DOHH2 (cell line): Measurements from ENCODE around the gene GNA14.

ENCODE experiments used
- H3F3A ChIP-seq: fragments of 200-600 bp; sonication (generic), shearing (Covaris generic); 2 replicates; pipeline ENCODE4 v1.6.0; 2016; ENCODE audit warnings: antibody characterized with exemption, mild to moderate bottlenecking; ENCODE audit not compliant: control insufficient read depth, insufficient read depth
- H3K27ac ChIP-seq: fragments of 200-600 bp; sonication (generic); 2 replicates; pipeline ENCODE4 v1.5.1; 2014; ENCODE audit warnings: low read depth, mild to moderate bottlenecking, low read length, moderate library complexity
- H3K27me3 ChIP-seq: fragments of 200-600 bp; sonication (generic); 2 replicates; pipeline ENCODE4 v1.6.1; 2014; ENCODE audit warnings: mild to moderate bottlenecking, low read length, mixed read lengths; ENCODE audit not compliant: control insufficient read depth
- H3K36me3 ChIP-seq: fragments of 200-600 bp; sonication (generic); 2 replicates; pipeline ENCODE4 v1.6.1; 2014; ENCODE audit warnings: mild to moderate bottlenecking, low read length, moderate library complexity, mixed read lengths; ENCODE audit not compliant: control insufficient read depth
- H3K4me1 ChIP-seq: fragments of 200-600 bp; sonication (generic); 2 replicates; pipeline ENCODE4 v1.6.1; 2014; ENCODE audit warnings: mild to moderate bottlenecking, low read length, mixed read lengths; ENCODE audit not compliant: control insufficient read depth
- H3K4me2 ChIP-seq: fragments of 200-600 bp; sonication (generic); 2 replicates; pipeline ENCODE4 v1.6.0; 2014; ENCODE audit warnings: mild to moderate bottlenecking, low read length, moderate library complexity
- H3K4me3 ChIP-seq: fragments of 200-600 bp; sonication (generic); 2 replicates; pipeline ENCODE4 v1.5.1; 2014; ENCODE audit warnings: mild to moderate bottlenecking, low read length, mixed read lengths
- H3K79me2 ChIP-seq: fragments of 200-600 bp; sonication (generic); 2 replicates; pipeline ENCODE4 v1.6.1; 2014; ENCODE audit warnings: mild to moderate bottlenecking, low read length, mixed read lengths; ENCODE audit not compliant: control insufficient read depth
- H3K9me2 ChIP-seq: fragments of 200-600 bp; sonication (generic); replicated peaks from 2 replicates; pipeline ENCODE4 v1.6.1; 2014; ENCODE audit warnings: mild to moderate bottlenecking, low read length, mixed read lengths; ENCODE audit not compliant: control insufficient read depth
- H3K9me3 ChIP-seq: fragments of 200-600 bp; sonication (generic); 2 replicates; pipeline ENCODE4 v1.6.1; 2014; ENCODE audit warnings: antibody characterized with exemption, low read length, mixed read lengths; ENCODE audit not compliant: control insufficient read depth, insufficient read depth
- H4K20me1 ChIP-seq: fragments of 200-600 bp; sonication (generic); 2 replicates; pipeline ENCODE4 v1.6.0; 2014; ENCODE audit warnings: low read depth, mild to moderate bottlenecking, antibody characterized with exemption, low read length, moderate library complexity; ENCODE audit not compliant: control insufficient read depth, insufficient read depth
- CTCF ChIP-seq: fragments of 200-600 bp; sonication (generic); IDR thresholded peaks from one replicate; pipeline ENCODE4 v1.5.1; 2014; ENCODE audit warnings: antibody characterized with exemption, mild to moderate bottlenecking, low read depth, low read length; ENCODE audit not compliant: poor library complexity, severe bottlenecking
- EZH2phosphoT487 ChIP-seq: fragments of 200-600 bp; sonication (generic); IDR thresholded peaks from 2 replicates; pipeline ENCODE4 v1.6.1; 2017; ENCODE audit warnings: borderline replicate concordance, mild to moderate bottlenecking, antibody characterized with exemption, low read length, moderate library complexity, mixed read lengths

GNA14 gene

DNA sequence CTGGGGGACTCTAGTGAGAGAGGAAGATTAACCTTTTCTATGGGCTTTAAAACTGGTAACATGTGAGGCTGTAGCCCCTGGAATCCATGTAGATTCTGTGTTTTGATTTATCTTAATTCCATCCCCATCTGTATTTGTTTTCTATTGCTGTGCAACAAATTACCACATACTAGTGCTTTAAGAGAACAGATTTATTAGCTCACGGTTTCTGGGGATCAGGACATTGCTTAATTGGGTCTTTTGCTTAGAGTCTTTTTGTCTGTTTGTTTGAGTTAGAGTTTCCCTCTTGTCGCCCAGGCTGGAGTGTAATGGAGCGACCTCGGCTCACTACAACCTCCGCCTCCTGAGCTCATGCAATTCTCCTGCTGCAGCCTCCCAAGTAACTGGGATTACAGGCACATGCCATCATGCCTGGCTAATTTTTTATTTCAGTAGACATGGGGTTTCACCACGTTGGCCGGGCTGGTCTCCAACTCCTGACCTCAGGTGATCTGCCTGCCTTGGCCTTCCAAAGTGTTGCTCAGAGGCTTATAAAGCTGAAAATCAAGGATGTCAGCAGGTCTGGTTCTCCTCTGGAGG, 29.9 kb upstream of the GNA14 start:
- H3K4me1 ChIP-seq: no peaks in the 10 kb centered on the region
- H3K4me2 ChIP-seq: no peak overlapping the region
- no peaks in the 10 kb centered on the region for H3F3A ChIP-seq
- no peaks in the 10 kb centered on the region for H4K20me1 ChIP-seq
- no peak overlapping the region for H3K4me3 ChIP-seq
- H3K79me2 ChIP-seq: no peaks in the 10 kb centered on the region
- no peaks in the 10 kb centered on the region for H3K27me3 ChIP-seq
- no peak for TF ChIP-seq CTCF
- no peak for TF ChIP-seq EZH2phosphoT487
- H3K9me2 ChIP-seq: no peaks in the 10 kb centered on the region
- no peak overlapping the region for H3K27ac ChIP-seq
- no peaks in the 10 kb centered on the region for H3K9me3 ChIP-seq
- H3K36me3 ChIP-seq: no peaks in the 10 kb centered on the region

- H3F3A ChIP-seq: no peaks in the 10 kb centered on the region
- H3K4me1 ChIP-seq: no peaks in the 10 kb centered on the region
- no peaks in the 10 kb centered on the region for H3K36me3 ChIP-seq
- H3K9me2 ChIP-seq: no peaks in the 10 kb centered on the region
- no peak overlapping the region for H3K4me3 ChIP-seq
- no peak for TF ChIP-seq CTCF
- TF ChIP-seq EZH2phosphoT487: no peak
- no peaks in the 10 kb centered on the region for H3K9me3 ChIP-seq
- no peak overlapping the region for H3K27ac ChIP-seq
- no peaks in the 10 kb centered on the region for H3K79me2 ChIP-seq
- no peak overlapping the region for H3K4me2 ChIP-seq
- H4K20me1 ChIP-seq: no peaks in the 10 kb centered on the region
- H3K27me3 ChIP-seq: no peaks in the 10 kb centered on the region
Measured at GRCh38 chr9:77677397-77677796, 29.3 kb upstream of the GNA14 start.

- Histone ChIP-seq H3K79me2 (no peaks in the 10 kb centered on the region), H4K20me1 (no peaks in the 10 kb centered on the region), H3K9me3 (no peaks in the 10 kb centered on the region), H3K4me3 (no peak overlapping the region), H3K27ac (no peak overlapping the region), H3K4me1 (no peaks in the 10 kb centered on the region), H3K4me2 (no peak overlapping the region), H3F3A (no peaks in the 10 kb centered on the region), H3K27me3 (no peaks in the 10 kb centered on the region), H3K36me3 (no peaks in the 10 kb centered on the region), H3K9me2 (no peaks in the 10 kb centered on the region)
- TF ChIP-seq EZH2phosphoT487 (no peak), CTCF (no peak)
Measured at GRCh38 chr9:77673941-77674791, 26.0 kb upstream of the GNA14 start.
